Activated CD4-positive, alpha-beta T cell treated with anti-CD3 and anti-CD28 coated beads, Interleukin-2, amount 50 U/mL, for 48 hours (primary cell): ENCODE measurements around the gene PITPNM3.
"Not testable (repeated sequence)": the region's sequence is repeated elsewhere in the genome, so short reads cannot be mapped to it uniquely, and the experiment has no call there.

Experiments
- DNase-seq, 2 experiments: peaks; one replicate each; pipeline ENCODE4 v3.0.0-alpha.2; 2020

Gene PITPNM3

GRCh38 chr17:6574687-6575595 is 18.6 kb upstream of the PITPNM3 start:
- peak; percentile 46 to 59 for DNase-seq

GRCh38 chr17:6573982-6574686 is 17.8 kb upstream of the PITPNM3 start:
- DNase-seq: no peak

- DNase-seq: not testable (repeated sequence)
Measured at GRCh38 chr17:6573495-6573894, 17.1 kb upstream of the PITPNM3 start.

- DNase-seq: no peak
Measured at GRCh38 chr17:6572972-6573370, 16.6 kb upstream of the PITPNM3 start.

- no peak for DNase-seq
Measured at GRCh38 chr17:6571452-6571781, 15.1 kb upstream of the PITPNM3 start.

GRCh38 chr17:6570731-6571451 is 14.5 kb upstream of the PITPNM3 start:
- DNase-seq: no peak

- no peak for DNase-seq
Measured at GRCh38 chr17:6569370-6570285, 13.3 kb upstream of the PITPNM3 start.

GRCh38 chr17:6568184-6568758 is 11.9 kb upstream of the PITPNM3 start:
- no peak for DNase-seq

GRCh38 chr17:6567528-6568183 is 11.3 kb upstream of the PITPNM3 start:
- no peak for DNase-seq

- no peak for DNase-seq
Measured at GRCh38 chr17:6561446-6561845, 5.1 kb upstream of the PITPNM3 start.

GRCh38 chr17:6560496-6560895 is 4.1 kb upstream of the PITPNM3 start:
- DNase-seq: no peak

GRCh38 chr17:6559753-6560215 is 3.4 kb upstream of the PITPNM3 start:
- no peak for DNase-seq

- DNase-seq: no peak
Measured at GRCh38 chr17:6558932-6559752, 2.8 kb upstream of the PITPNM3 start.

GRCh38 chr17:6558276-6558675 is 1.9 kb upstream of the PITPNM3 start:
- no peak for DNase-seq

GRCh38 chr17:6557040-6557438 is 684 bp upstream of the PITPNM3 start:
- no peak for DNase-seq

- peak; percentile 6 to 16 for DNase-seq
Measured at GRCh38 chr17:6555331-6556120, 829 bp downstream of the PITPNM3 start.

GRCh38 chr17:6554871-6555330 is 1.5 kb downstream of the PITPNM3 start:
- no peak for DNase-seq

- no peak for DNase-seq
Measured at GRCh38 chr17:6554342-6554741, 2.0 kb downstream of the PITPNM3 start.

GRCh38 chr17:6551869-6552531 is 4.4 kb downstream of the PITPNM3 start:
- no peak for DNase-seq
